Placental epithelial cell (primary cell): Measurements from ENCODE around the gene TFF1. TPM values are rescaled to one million over a fixed set of nuclear protein-coding genes. Genes with fewer than 3 reads are reported as not detected.

Experiments used
- total RNA-seq: library from RNA; depleted of rRNA; stranded (reverse); fragments of >200 nt; gene quantifications from 2 replicates; pipeline ENCODE4 v1.2.3, GENCODE V29; 2012

The TFF1 gene
- not detected in 2 replicates for total RNA-seq

DNA sequence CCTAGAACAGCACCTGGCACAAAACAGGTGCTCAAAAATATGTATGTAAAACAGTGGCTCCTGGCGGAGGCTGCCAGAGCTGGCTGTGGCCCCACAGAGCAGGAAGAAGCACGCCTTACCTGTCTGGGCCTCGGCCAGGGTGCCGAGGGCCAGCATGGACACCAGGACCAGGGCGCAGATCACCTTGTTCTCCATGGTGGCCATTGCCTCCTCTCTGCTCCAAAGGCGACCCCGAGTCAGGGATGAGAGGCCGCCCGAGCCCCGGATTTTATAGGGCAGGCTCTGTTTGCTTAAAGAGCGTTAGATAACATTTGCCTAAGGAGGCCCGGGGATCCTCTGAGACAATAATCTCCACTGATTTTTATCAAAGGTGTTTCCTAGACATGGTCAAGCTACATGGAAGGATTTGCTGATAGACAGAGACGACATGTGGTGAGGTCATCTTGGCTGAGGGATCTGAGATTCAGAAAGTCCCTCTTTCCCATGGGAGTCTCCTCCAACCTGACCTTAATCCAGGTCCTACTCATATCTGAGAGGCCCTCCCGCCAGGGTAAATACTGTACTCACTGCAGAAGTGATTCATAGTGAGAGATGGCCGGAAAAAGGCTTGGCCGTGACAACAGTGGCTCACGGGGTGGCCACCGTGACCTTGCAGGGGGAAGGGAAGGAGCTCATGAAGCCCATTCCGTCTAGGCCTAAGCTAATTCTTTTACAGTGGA is at the start of gene TFF1:
TSS of gene TFF1 (minus strand) at position 244 of the 719 bp plus-strand sequence. CDS start at position 204, 40 bp downstream.

DNA sequence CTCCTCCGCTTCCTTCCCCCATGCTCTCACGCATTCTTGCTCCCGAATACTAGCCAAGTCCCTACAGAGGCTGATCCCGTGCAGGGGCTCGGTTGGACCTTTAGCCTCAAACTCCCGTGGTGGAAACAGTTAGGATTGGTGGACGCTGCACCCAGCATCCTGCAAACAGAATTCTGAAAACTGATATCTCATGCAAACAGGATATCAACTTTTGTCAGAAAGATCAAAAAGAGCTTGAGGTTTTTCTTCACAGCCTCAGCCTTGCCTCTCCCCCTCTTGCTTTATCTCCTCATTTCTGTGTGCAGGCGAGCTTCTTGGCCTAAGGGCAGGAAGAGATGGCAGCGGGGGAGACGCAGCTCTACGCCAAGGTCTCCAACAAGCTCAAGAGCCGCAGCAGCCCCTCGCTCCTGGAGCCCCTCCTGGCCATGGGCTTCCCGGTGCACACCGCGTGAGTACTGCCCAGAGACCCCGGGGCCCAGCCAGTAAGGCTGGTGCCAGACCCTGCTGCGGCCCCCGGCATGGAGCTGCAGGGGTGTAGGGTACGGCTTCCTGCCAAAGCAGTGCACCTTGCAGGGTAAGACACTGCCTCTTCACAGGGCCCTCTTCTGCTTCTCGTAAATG is 37.4 kb upstream of the TFF1 start, which contains the start of gene UBASH3A:
TSS of gene UBASH3A (plus strand) at position 292 of the 621 bp plus-strand sequence. CDS start at position 336, 44 bp downstream.

DNA sequence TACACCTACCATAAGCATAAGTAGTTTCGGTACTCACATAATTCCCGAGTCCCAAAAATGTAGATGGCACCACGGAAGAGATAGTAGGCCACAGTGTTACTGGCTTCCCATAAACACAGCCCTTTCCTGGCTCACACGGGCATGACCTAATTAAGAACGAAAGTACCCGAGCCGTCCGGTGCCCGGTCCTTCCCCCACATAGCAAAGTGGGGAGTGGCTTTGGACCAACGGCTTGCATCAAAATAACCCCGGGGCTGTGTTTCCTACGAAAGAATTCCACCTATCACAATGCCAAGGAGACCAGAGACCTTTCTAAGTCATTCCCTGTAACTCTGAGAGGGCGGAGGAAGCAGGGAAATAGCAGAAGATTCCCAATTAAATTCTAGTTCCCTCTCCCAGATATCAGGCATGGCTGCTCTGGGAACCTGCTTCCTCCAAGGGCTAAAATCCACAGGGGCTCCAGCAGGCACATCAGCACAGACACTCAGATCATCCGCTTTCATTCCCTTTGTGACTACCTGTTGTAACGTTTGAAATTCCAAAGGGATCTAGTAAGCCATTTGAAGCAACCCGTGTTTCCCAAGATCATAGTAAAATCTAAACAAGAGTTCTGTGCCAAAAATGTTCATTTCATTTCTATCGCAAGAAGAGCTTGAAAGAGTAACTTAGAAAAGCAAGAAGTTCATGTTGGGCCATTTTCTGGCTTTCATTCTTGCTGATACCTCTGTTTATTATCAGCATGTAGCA is 29.7 kb upstream of the TFF1 start, which contains the start of gene TMPRSS3:
TSS of gene TMPRSS3 (minus strand) at position 148 of the 747 bp plus-strand sequence. CDS start 635 bp downstream, outside the sequence.

DNA sequence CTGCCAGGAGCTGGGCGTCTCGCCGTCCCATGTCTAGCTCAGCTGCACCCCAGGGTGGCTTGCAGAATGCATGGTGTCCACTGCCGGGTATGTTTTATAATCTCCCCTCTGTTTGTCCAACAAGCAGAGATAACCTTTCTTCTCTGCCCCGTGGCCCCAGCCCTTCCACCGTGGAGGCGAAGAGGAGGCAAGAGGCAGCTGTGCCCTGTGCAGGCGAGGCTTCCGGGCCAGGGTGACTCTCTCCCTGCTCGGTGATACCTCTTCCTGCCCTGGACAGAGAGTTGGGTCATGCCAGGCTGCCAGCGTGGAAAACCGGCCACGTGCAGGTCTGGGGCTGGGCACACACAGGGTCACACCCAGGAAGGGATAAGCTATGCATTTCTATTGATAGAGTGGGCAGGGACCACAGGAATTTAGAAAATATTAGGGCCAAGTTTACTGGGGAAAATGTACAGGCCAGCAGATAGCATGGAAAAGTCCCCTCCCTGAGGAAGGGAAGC is 15.4 kb downstream of the TFF1 start, which contains the start of gene TFF2:
TSS of gene TFF2 (minus strand) at position 68 of the 500 bp plus-strand sequence. CDS start at position 31, 37 bp downstream.

DNA sequence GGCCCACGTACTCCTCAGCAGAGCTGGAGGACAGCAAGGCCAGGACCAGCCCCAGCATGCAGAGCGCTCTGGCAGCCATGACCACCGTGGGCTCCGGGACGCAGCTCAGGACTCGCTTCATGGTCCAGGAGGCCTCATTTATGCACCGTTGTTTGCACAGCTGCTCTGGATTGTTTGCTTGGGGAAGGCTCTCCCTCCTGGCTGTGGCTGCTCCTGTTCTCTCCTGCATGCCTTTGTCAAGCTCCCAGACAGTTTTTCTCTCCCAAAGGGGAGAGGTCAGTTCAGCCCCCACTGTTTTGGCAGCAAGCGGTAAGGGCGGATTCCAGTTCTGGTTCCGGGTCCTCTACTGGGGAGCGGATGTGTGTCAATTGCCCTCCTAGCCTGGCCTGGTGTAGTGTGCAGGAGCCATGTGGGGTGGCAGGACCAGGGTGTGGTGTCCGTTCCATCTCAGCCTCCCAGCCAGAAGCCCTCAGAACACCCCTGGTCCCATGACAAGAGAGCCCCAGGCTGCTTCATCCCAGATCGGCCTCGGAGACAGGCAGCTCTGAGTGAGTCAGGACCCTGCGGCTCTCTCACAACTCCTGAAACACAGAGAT is 50.9 kb downstream of the TFF1 start, which contains the start of gene TFF3:
TSS of gene TFF3 (minus strand) at position 114 of the 596 bp plus-strand sequence. CDS start at position 79, 35 bp downstream.

Other genes with a start within 250 kb of the TFF1 start
- under 0.01 and 2.8 TPM in 2 replicates for gene ABCG1, start 147.4 kb downstream of the TFF1 start, total RNA-seq
- not detected in 2 replicates for gene TFF3, start 51.1 kb downstream of the TFF1 start, total RNA-seq
- gene TFF2, start 15.5 kb downstream of the TFF1 start, total RNA-seq = not detected in 2 replicates
- not detected in 2 replicates for gene TMPRSS3, start 29.5 kb upstream of the TFF1 start, total RNA-seq
- gene UBASH3A, start 37.4 kb upstream of the TFF1 start, total RNA-seq = not detected in 2 replicates
- gene RSPH1, start 129.7 kb upstream of the TFF1 start, total RNA-seq = 0.39 TPM in 1 of 2 replicates, not detected in the other
- 16.9 and 45.5 TPM in 2 replicates for gene SLC37A1, start 147.3 kb upstream of the TFF1 start, total RNA-seq